ENCODE measurements around the gene SLC2A1.
A peak's percentile ranks its signal among the peaks of the same experiment; 100 is the strongest.

Gene SLC2A1

DNA sequence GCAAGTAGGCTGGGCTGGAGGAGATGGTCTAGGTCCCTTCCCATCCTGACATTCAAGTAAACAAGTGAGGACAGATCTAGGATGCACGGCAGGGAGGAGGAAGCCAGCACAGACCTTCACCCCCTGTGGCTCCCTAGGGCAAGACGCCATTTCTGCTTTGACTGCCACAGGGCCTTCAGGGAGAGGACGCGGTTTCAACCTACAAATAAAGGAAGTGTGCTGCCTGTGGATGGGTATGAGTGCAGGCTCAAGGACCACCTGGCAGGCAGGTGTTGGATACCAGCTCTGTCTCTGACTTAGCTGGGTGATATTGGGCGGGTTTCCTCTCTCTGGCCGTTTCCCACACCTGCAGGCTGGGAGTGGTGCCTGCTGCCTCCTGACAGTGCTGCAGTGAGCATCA, 16.2 kb downstream of the SLC2A1 start:
- no peak for DNase-seq (ENCODE audit: low read depth)

DNA sequence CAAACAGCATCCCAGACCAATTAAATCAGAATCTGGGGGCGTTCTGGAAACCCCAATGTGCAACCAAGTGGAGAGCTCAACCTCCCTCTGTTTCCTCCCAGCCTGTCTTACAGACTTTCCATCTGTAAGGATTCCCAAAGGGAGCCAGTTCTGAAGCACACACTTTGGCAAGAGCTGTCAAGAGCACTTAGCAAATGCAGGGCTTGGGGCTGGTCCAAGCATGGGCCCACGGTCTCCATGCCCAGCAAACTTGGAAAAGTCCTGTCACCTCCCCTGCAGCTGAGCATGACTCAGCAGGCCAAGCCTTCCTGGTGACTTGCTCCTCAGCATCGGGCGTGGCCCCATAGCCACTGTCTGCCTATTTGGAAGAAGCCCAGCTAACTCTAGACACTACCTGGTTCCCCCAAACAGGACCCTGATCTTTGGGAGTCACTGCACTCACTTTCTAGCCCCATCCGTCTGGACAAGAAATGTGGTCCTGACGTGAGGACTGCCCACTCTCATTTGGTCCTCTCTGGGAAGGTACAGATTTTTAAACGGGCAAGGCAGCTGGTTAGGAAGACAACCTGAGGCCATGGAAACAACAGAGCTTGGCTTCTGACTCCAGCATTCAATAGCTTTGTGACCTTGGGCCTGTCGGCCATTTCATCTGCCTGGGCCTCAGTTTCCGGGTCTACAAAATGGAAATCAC, 16.9 kb downstream of the SLC2A1 start:
- DNase-seq (ENCODE audit: low read depth) = peak; percentile 71

DNA sequence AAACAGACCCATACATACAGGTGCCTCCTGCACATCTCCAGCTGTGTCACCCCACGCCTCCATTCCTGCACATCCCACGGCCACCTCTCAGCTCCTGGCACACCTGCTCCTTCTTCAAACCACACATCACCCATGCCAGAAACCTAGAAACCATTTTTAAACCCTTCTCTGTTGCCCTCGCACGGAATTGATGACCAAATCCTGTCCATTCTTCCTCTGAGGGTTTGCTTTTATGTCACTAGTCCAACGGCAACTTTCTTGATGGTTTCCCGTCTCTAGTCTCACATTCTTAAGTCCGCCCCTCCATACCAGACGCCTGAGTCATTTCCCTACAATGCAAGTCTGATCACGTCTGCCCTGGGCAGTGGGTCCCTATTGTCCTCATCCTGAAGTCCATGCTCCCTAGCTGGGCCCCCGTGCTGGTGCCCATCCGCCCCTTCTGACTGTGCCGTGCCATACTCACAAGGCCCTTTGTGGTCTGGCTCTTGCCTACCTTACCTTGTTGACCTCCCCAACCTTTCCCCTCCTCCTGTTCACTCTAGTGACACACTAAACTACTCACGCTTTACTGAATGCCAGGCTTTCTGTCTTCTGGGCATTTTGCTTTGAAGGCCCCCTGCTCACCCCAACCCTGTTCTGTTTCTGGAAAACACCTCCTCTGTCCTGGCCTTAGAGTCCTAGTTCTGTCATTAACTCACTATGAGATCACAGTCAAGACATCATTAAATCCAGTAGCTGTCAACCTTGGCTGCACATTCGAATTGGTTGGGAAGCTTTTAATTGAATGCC, 17.6 kb downstream of the SLC2A1 start:
- peak; percentile 97 for DNase-seq (ENCODE audit: low read depth)

DNA sequence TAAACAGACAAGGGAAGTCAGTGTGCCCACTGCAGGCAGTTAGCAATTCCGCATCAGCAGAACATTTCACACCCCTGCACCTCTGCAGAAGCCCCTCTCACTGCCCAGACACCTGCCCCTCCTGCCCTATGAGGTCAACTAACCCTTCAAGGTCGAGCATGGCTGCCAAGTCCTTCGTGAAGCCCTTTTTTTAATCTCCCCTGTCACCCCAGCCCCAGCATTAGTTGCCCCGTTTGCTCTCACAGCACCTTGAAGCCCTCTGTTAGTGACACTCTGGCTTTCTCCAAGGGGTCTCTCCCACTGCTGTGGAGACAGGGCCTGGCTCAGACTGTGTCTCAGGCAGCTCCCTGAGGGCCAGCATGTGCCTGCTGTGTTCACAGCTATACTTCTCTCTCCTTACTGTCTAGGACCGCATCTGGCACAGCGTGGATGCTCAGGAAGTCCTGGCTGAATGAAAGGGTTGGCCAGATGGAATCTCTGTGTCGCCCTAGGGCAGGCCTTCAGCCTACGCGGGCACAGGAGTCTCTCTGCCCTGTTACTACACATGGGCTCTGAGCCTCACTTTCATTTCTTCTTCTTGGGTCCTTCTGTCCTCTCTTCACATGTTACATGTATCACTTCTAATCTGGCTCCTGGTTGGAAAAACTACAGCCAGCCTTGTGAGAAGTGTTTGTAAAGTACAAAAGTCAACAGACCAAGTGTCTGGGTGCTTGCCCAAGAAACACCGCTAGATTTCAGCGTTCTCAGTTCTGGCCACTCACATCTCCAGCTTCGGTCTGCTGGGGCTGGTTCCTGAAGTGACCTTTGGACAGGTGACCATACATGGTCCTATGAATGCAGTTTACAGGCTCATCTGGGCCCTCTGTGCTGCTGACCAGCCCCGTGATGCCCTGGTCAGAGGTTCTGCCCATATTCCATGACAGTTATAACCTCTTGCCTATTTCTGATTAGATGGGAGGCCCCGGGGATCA, 19.7 kb downstream of the SLC2A1 start:
- DNase-seq (ENCODE audit: low read depth) = no peak

DNA sequence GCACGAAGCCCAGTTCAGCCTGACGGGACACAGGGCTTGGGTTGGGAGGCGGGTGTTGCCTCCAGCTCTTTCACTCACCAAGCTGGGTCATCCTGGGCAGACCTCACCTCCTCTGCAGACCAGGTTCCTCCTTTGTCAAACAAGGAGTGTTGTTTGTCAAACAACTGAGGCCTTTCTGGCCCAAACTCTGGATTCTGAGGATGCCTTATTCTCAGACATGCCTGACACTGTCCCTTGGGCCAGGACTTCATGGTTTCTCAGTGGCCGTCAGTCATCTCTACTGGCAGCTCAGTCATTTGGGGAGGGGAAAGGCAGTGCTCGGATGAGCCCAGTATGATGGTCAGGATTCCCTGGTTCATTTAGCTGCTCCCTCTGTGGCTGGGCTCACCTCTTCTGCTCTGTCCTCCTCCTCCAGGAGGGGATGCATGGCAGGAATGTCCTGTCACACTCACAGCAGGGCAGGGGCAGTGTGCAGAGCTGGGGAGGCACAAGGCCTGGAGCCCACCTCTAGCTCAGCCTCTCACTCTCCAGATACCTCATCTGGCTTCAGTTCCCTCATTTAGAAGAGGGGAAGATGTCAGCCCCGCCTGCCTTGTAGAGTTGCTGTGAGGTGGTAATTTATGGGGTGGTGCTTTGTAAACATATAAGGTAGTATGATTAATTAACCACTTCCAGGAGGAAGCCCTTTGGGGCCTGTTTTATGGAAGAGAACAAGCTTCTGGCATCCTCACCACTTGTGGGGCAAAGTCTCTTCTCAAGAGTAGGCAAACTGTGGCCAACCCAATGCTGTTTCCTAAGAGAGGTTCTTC, 20.6 kb downstream of the SLC2A1 start:
- DNase-seq (ENCODE audit: low read depth) = no peak

DNA sequence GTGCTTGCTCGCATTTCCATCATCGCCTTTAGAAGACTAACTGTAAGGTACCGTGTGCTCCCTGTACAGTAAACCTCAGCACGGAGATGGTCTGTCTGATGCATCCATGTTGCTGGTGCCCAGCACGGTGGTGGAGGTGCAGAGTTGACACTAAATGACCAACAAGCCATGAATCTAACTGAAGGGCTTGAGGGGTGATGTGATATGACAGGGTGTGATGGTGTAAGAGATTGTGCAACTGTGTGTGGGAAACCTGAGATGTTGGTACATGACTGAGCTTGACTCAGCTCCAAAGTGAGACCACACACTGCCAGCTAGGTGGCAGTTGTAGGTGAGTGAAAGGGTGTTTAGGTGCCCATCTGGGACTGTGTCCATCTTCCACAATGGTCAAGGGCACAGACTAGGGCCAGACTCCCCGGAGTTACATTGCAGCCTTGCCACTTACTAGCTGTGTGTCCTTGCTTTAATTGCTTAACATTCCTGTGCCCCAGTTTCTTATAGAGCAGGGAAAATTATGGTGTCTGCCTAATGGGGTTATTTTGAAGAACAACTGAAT, 21.4 kb downstream of the SLC2A1 start:
- DNase-seq (ENCODE audit: low read depth) = peak; percentile 88

DNA sequence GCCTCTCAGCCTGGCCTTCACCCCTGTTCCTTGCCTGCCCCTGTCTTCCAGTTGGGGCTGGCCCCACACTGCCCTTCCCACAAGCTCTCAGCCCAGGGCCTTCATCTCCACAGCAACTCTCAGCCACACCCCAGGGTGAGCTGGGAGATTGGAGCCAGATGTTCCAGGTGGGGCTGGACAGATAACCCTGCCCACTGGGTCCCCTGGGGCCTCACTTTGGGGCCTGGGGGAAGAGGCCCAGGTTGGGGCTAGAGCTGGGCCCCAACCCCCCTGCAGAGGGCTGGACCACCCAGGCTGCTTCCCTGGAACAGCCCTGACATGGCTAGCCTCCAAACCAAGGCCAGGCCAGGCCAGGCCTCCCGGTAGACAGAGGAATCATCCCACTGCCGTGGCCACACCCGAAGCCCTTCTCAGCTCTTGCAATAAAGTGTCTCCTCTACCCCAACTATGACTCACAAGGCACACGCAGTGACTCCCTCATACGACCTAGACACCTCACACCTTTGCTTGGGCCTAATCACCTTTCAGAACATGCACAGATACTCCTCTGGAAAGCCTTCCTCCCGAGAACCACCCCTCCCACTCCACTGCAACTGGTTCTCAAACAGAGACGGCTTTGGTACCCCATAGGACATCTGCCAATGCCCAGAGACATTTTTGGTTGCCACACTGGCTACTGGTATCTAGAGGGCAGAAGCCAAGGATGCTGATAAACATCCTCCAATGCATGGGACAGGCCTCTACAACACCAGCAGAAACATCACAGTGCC, 22.2 kb downstream of the SLC2A1 start:
- peak; percentile 68 for DNase-seq (ENCODE audit: low read depth)

DNA sequence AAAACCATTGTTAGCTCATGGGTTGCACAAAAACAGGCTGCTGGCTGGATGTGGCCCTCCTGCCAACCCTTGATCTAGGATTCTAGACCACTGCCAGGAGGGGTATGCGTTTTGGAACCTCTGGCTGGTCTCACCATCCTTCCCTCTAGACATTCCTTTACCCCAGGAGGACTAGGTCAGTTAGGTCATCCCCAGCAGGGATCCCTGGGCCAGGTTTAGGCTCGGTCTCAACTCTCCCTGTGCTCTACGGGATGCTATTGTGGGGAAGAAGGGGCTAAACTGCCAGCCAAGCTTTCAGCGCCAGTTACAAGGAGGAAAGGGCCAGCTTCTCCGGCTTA, 22.7 kb downstream of the SLC2A1 start:
- DNase-seq (ENCODE audit: low read depth) = no peak

DNA sequence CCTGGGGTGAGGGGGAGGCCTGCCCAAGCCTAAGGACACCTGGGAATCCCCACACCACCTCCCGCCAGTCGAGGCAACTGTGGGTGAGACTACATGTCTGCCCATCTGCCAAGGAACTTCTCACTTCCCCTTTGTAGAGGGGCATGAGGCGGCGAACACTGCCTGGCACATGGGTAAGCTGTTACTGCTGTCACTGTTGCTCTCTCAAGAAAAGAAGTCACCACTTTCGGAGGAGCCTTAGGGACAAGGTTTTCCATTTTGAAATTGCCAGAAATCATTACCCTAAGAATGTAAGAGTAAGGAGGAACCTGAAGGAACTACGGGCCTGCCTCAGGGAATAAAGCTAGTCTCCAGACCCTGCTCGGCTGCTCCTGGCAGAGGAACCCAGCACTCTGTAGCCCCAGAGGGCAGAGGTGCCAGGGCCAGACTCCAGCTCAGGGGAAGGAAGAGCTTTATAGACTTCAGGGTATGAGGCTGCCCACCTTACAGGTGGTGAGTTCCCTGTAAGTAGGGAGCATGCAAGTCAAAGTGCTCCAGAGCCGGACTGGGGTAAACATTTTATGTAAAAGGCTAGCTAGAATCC, 23.3 kb downstream of the SLC2A1 start:
- no peak for DNase-seq (ENCODE audit: low read depth)

DNA sequence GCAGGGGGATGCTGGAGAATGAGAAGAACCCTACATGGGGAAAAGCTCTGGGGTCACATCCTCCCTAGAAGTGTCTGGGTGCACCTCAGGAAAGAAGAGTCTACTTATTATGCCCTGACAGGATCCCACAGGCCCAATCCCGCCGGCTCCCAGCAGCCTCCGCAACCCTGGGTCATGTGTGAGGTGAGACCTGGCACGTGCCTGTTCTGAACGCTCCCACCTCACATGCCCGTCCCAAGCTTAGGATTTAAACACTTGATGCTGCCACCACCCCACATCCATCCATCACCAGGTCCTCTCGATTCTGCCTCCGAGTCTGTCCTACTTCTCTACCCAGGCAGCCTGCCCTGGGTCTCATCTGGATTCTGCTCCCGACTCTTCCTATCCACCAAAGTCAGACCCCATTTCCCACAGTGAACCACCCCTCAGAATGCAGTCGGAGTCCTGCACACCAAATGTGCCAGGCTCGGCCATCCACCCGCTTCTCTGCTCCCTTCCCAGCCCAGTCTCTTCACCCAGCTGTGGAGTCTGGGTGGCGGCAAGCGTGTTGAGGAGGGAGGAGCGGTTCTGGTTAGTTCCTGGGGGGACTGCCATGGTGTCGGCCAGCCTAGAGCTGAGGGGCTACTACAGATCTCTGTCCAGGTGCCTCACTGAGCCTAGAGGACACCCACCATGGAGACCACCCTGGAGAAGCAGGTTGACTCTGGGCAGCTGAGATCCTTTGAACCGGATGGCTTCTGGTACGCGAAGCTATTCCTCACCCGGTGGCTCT, 23.9 kb downstream of the SLC2A1 start:
- DNase-seq (ENCODE audit: low read depth) = no peak

DNA sequence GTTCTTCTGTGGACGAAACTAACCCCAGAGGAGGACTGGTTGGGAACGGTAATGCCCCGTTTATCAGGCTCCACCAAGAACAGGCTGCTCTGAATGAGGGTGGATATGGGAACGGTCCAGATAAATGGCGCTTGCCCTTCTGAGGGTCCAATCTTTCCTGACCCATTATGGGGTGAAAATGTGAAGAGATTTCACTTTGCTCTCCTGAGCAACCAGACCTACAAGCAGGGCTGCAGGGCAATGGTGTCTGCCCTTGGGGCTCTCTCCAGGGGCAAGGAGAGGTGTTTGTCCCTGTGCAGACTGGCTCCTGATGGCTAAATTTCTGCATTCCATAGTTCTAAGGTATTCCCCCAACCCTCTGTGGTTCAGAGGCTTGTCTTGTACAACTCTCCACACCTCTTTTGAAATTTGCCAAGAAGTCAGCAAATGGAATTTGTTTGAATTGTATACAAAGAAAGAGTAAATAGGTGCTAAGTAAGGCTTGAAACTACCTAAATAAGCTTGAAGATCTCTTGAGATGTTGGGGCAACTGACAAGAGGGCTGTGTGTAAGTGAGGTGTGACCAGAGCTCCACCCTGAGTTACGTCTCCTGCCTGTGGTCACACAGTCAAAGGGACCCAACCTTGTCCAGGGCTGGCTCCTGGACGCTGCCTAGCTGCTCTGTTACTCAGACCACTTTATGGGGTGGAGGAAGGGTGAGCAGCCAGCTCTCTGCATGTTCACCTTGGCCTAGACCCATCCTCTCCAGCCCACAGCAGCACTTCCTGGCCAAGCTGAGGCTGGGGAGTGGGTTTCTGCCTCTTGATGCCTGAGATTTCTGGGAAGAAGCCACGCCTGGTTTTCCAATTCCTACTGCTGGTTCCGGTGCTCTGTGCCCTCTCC, 24.8 kb downstream of the SLC2A1 start:
- DNase-seq (ENCODE audit: low read depth) = no peak

DNA sequence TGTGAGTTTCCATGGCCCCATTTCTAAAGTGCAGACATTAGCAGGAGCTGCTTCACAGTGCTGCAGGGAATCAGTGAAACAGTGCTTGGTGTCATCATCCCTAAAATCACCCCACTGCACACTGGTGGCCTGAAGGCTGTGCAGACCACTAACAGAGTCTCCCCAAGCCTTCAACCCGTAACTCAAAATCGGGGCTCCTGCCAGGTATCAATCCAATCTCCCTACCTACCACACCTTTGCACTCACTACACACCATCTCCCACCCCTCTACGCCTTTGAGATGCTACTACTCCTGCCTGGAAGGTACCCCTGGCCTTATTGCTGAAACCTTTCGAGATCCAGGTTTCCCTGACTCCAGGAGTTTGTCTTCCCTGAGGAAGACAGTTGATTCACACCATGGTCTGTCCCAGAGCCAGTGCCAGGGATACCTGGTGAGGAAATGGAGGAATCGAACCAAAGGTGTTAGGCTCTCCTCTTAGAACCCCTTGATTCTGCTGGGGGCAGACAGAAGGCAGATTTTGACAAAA, 25.5 kb downstream of the SLC2A1 start:
- DNase-seq (ENCODE audit: low read depth) = no peak

DNA sequence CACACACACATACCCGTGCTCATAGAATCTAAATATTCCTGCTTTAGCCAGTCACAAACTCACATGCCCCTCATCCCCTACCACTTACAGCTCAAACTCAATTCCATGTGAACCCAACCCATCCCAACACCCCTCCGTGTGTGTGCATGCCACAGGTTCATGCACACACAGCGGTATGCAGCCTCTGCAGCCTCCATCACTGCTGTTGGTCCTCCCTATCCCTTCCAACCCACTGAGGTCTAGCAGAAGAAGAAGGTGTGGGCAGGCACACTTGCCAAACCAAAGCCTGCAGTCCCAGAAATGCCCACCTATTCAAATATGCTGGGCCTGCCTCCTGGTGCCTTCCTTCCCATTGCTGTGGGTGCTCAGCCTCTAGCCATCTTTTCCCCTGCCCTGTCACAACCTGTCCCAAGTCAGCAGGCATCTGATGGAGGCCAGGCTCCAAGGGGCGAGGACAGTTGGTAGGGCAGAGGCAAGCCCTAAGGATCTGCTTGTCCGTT, 26.2 kb downstream of the SLC2A1 start:
- DNase-seq (ENCODE audit: low read depth) = no peak

DNA sequence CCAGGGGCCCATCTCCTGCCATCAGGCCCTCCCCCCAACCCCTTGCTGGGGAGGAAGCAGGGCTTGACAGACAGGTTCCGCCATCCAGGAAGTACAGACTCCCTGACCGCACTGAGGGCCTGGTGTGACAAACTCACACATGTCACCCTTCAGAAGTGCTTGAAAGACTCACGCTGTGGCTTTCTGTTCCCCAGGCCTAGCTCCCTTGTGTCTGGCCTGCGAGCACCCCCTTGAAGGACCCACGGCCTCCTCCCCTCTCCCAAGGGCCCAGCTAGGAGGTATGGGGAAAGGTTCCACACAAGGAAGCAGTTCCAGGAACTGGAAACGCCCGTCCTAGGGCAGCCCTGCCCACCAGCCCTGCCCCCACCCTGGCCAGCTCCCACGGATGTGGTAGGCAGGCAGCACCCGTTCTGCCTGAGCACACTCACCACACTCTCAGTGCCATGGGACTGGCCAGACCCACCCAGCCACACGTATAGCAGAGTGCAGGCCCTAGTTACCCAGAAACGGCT, 26.7 kb downstream of the SLC2A1 start:
- DNase-seq (ENCODE audit: low read depth) = no peak

DNA sequence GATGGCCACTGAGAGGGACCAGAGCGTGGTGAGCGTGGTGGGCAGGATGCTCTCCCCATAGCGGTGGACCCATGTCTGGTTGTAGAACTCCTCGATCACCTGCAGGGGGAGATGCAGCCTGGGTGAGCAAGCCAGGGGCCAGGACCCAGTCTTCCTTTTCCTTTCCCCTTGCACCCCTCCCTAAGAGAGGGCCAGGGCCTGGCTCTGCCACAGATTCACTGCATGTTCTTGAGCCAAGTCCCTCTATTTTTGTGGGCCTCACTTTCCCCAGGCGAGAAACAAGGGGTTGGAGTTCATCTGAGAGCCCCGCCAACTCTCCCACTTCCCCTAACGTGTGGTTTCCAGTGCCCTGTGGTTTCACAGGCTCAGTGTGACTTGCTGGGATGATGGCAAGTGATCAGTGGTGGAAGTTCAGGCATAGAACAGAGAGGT, 27.5 kb downstream of the SLC2A1 start:
- peak; percentile 42 for DNase-seq (ENCODE audit: low read depth)

DNA sequence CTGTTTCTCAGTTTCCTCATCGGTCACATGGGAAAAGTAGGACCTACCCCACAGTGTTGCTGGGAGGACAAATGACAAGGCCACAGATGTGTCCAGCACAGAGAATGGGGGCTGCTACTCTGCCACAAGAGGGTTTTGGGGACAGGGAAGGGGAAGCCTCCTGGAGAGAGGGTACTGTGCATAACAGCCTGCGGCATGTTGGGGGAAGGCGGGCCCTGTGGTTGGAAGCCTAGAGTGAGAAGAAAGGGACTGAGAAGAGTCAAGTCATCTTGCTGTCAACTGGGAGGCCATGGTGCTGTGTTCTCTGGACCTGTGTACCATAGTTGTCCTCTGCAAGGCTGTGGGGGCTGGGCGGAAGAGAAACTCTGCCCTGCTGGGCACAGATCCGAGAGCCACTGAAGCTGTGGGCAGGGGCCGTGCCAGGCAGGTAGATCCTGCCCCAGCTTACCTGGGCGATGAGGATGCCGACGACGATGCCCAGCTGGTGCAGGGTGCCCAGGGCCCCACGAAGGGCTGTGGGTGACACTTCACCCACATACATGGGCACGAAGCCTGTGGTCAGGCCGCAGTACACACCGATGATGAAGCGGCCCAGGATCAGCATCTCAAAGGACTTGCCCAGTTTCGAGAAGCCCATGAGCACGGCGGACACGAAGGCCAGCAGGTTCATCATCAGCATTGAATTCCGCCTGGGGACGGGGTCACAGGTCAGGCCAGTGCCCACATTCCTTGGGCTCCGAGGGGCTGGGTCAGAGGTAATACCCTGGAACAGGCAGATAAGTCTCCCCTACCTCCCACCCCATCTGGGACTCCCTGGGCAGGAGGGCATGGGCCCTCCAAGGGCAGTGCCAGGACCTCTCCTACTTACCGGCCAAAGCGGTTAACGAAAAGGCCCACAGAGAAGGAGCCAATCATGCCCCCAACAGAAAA, 28.2 kb downstream of the SLC2A1 start:
- DNase-seq (ENCODE audit: low read depth) = no peak
